HG02981 (cell line): ENCODE measurements around the gene TBRG1.

Source experiments
- ATAC-seq: cut with Tn5 transposase; IDR thresholded peaks from one replicate; pipeline ENCODE4 v1.9.1; 2021; ENCODE audit warnings: mild to moderate bottlenecking, moderate library complexity; ENCODE audit not compliant: unreplicated experiment

Gene TBRG1

GRCh38 chr11:124658501-124658900 is 35.8 kb downstream of the TBRG1 start:
- no peak for ATAC-seq

GRCh38 chr11:124658986-124659385 is 36.3 kb downstream of the TBRG1 start:
- no peak for ATAC-seq

- ATAC-seq = no peak
Observed at GRCh38 chr11:124661553-124661952, 38.9 kb downstream of the TBRG1 start.

GRCh38 chr11:124662106-124662505 is 39.4 kb downstream of the TBRG1 start:
- no peak for ATAC-seq

- no peak for ATAC-seq
Observed at GRCh38 chr11:124663861-124664260, 41.2 kb downstream of the TBRG1 start.

- no peak for ATAC-seq
Observed at GRCh38 chr11:124667601-124668000, 44.9 kb downstream of the TBRG1 start.

GRCh38 chr11:124669193-124669592 is 46.5 kb downstream of the TBRG1 start:
- peak; percentile 26 for ATAC-seq

- ATAC-seq = peak; percentile 28
Observed at GRCh38 chr11:124670732-124671131, 48.1 kb downstream of the TBRG1 start.

- ATAC-seq = no peak
Observed at GRCh38 chr11:124672536-124673215, 50.0 kb downstream of the TBRG1 start.

GRCh38 chr11:124673333-124674167 is 50.9 kb downstream of the TBRG1 start, which contains the start of the genes SIAE and SPA17:
TSS of gene SIAE (minus strand) at chr11:124673739. CDS start at chr11:124673708, 31 bp downstream.
TSS of gene SPA17 (plus strand) at chr11:124673904. CDS start at chr11:124675265, 1,361 bp downstream.
- ATAC-seq = peak; percentile 84

GRCh38 chr11:124674168-124674517 is 51.5 kb downstream of the TBRG1 start:
- no peak for ATAC-seq

- ATAC-seq = no peak
Observed at GRCh38 chr11:124674571-124674970, 51.9 kb downstream of the TBRG1 start.

- ATAC-seq = no peak
Observed at GRCh38 chr11:124676386-124676785, 53.7 kb downstream of the TBRG1 start.

GRCh38 chr11:124678416-124678815 is 55.8 kb downstream of the TBRG1 start:
- no peak for ATAC-seq

- no peak for ATAC-seq
Observed at GRCh38 chr11:124681421-124681820, 58.8 kb downstream of the TBRG1 start.

GRCh38 chr11:124682443-124682842 is 59.8 kb downstream of the TBRG1 start:
- ATAC-seq = no peak
